GM12892 (cell line): Measurements from ENCODE around the gene NSL1.

ENCODE experiments used
- POLR2A ChIP-seq: IDR thresholded peaks from 2 replicates; pipeline ENCODE4 v1.6.1; 2011; ENCODE audit warnings: low read depth, low read length, control low read depth
- POLR2AphosphoS5 ChIP-seq: IDR thresholded peaks from 2 replicates; pipeline ENCODE4 v1.6.1; 2011; ENCODE audit warnings: low read depth, low read length, control low read depth

GRCh38 chr1:212760126-212760823 lies 31.3 kb downstream of the NSL1 start:
- TF ChIP-seq POLR2AphosphoS5 (no peak), POLR2A (no peak)
